ENCODE measurements around the gene GINS1.

DNA sequence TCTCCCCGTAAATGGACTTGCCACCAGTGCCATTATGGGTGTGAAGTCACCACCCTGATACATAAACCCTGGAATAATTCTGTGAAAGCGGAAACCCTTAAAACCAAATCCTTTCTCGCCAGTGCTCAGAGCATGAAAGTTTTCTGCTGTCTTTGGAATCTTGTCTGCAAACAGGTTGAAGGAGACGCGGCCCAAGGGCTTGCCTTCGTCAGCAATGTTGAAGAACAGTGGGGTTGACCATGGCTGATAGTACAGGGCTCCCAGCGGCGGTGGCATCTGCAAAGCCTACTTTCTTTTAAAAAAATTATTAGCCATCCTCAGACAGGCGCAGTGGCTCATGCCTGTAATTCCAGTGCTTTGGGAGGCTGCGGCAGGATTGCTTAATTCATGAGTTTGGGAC, 38.9 kb upstream of the GINS1 start:
- TF ChIP-seq, protein P1, sequence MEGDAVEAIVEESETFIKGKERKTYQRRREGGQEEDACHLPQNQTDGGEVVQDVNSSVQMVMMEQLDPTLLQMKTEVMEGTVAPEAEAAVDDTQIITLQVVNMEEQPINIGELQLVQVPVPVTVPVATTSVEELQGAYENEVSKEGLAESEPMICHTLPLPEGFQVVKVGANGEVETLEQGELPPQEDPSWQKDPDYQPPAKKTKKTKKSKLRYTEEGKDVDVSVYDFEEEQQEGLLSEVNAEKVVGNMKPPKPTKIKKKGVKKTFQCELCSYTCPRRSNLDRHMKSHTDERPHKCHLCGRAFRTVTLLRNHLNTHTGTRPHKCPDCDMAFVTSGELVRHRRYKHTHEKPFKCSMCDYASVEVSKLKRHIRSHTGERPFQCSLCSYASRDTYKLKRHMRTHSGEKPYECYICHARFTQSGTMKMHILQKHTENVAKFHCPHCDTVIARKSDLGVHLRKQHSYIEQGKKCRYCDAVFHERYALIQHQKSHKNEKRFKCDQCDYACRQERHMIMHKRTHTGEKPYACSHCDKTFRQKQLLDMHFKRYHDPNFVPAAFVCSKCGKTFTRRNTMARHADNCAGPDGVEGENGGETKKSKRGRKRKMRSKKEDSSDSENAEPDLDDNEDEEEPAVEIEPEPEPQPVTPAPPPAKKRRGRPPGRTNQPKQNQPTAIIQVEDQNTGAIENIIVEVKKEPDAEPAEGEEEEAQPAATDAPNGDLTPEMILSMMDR (IDR thresholded peaks at IDR 0.05; ENCODE audit: insufficient read depth, low read depth, low read length): no peak
- no peak for TF ChIP-seq EZH2 (IDR thresholded peaks at IDR 0.05; ENCODE audit: insufficient read depth, low read length)
